HG02623 (cell line): ENCODE measurements around the gene PRR19.

ENCODE experiments used
- ATAC-seq: cut with Tn5 transposase; IDR thresholded peaks from one replicate; pipeline ENCODE4 v1.9.1; 2021; ENCODE audit warnings: moderate library complexity; ENCODE audit not compliant: unreplicated experiment

PRR19 gene

GRCh38 chr19:42343344-42344110, 41.6 kb downstream of the PRR19 start:
- no peak for ATAC-seq

- no peak for ATAC-seq
Measured at GRCh38 chr19:42344336-42344893, 42.5 kb downstream of the PRR19 start.

GRCh38 chr19:42345191-42345812, 43.4 kb downstream of the PRR19 start:
- no peak for ATAC-seq

- no peak for ATAC-seq
Measured at GRCh38 chr19:42348211-42348610, 46.3 kb downstream of the PRR19 start.

GRCh38 chr19:42349378-42350107, 47.6 kb downstream of the PRR19 start:
- no peak for ATAC-seq

- ATAC-seq = no peak
Measured at GRCh38 chr19:42350417-42350816, 48.5 kb downstream of the PRR19 start.

- ATAC-seq = no peak
Measured at GRCh38 chr19:42351079-42351735, 49.3 kb downstream of the PRR19 start.

- ATAC-seq = no peak
Measured at GRCh38 chr19:42352301-42353259, 50.6 kb downstream of the PRR19 start.

- no peak for ATAC-seq
Measured at GRCh38 chr19:42353341-42354015, 51.5 kb downstream of the PRR19 start.

GRCh38 chr19:42355896-42356295, 54.0 kb downstream of the PRR19 start:
- ATAC-seq = no peak

- no peak for ATAC-seq
Measured at GRCh38 chr19:42356686-42357085, 54.8 kb downstream of the PRR19 start.

GRCh38 chr19:42357290-42357689, 55.4 kb downstream of the PRR19 start:
- ATAC-seq = no peak
